Epithelial cell of esophagus (primary cell): ENCODE measurements around the gene POLR1A.

Source experiments
- DNase-seq: peaks from one replicate; pipeline ENCODE4 v3.0.0; 2010; ENCODE audit warnings: low read depth
- H3K4me3 ChIP-seq: 2 replicates; pipeline ENCODE4 v1.5.1; 2011; ENCODE audit warnings: mild to moderate bottlenecking, low read length, control low read depth
- CTCF ChIP-seq: IDR thresholded peaks from 2 replicates; pipeline ENCODE4 v1.5.1; 2011; ENCODE audit warnings: low read depth, mild to moderate bottlenecking, low read length, control low read depth, inconsistent platforms; ENCODE audit not compliant: insufficient read depth; ENCODE audit errors: missing control alignments

POLR1A gene

GRCh38 chr2:86123328-86123925, 17.7 kb upstream of the POLR1A start:
- H3K4me3 ChIP-seq, result no peak overlapping the region
- no peak for DNase-seq
- TF ChIP-seq CTCF, result no peak

- H3K4me3 ChIP-seq, result no peak overlapping the region
- DNase-seq, result no peak
- TF ChIP-seq CTCF, result no peak
Measured at GRCh38 chr2:86118130-86118529, 12.4 kb upstream of the POLR1A start.

- TF ChIP-seq CTCF, result no peak
- peak overlapping the region; percentile 69 for H3K4me3 ChIP-seq
- peak; percentile 2 for DNase-seq
Measured at GRCh38 chr2:86107031-86107430, 1.3 kb upstream of the POLR1A start.

- peak within 1 kb of the TSS; percentile 69 for H3K4me3 ChIP-seq
- no peak for TF ChIP-seq CTCF
- peak; percentile 98 for DNase-seq
Measured at GRCh38 chr2:86105969-86106945, 571 bp upstream of the POLR1A start, which contains the start of gene PTCD3. Gene PTCD3 (plus strand): TSS chr2:86106235. CDS start chr2:86106248, 13 bp downstream.

- no peak for TF ChIP-seq CTCF
- no peak overlapping the region for H3K4me3 ChIP-seq
- no peak for DNase-seq
Measured at GRCh38 chr2:86102157-86102556, 3.5 kb downstream of the POLR1A start.

- no peak for DNase-seq
- no peak for TF ChIP-seq CTCF
- no peak overlapping the region for H3K4me3 ChIP-seq
Measured at GRCh38 chr2:86097913-86098312, 7.8 kb downstream of the POLR1A start.
